Panc1 (cell line): ENCODE data around the gene CNTN3. TPM values are rescaled to one million over a fixed set of nuclear protein-coding genes. Genes with fewer than 3 reads are reported as not detected.

Experiments
- ATAC-seq: fragments of 200-7000 bp; cut with Tn5 transposase; 2 replicates; pipeline ENCODE4 v1.9.1; 2020; ENCODE audit warnings: mild to moderate bottlenecking, moderate library complexity
- BruUV-seq: library from RNA; stranded (reverse); fragments of 400-500 nt; replicated peaks from 2 replicates; lab custom pipeline; 2021; lab: Mats Ljungman, UMichigan
- CTCF ChIA-PET: fragments of 300-600 bp; sonication (Branson Sonifier 250); formaldehyde crosslinking; loops from one replicate; lab custom pipeline; 2022; ENCODE audit warnings: antibody characterized with exemption; lab: Charles Lee
- POLR2A ChIA-PET: fragments of 300-600 bp; sonication (Branson Sonifier 250); formaldehyde crosslinking; loops from one replicate; lab custom pipeline; 2022; ENCODE audit warnings: antibody characterized with exemption; lab: Charles Lee
- DNase-seq: peaks from one replicate; pipeline ENCODE4 v3.0.0-alpha.2; 2010; ENCODE audit warnings: low read depth, low spot score
- H3K27ac ChIP-seq: 2 replicates; pipeline ENCODE4 v1.5.1; 2011; ENCODE audit warnings: mild to moderate bottlenecking, low read length, inconsistent platforms
- H3K27me3 ChIP-seq: fragments of 200-500 bp; sonication (Bioruptor generic); 2 replicates; pipeline ENCODE4 v1.6.0; 2014; ENCODE audit warnings: low read length, inconsistent platforms; ENCODE audit not compliant: control insufficient read depth, insufficient read depth
- H3K36me3 ChIP-seq: fragments of 200-500 bp; sonication (Bioruptor generic); 2 replicates; pipeline ENCODE4 v1.5.1; 2014; ENCODE audit warnings: inconsistent platforms, mild to moderate bottlenecking, low read length, moderate library complexity; ENCODE audit not compliant: control insufficient read depth, insufficient read depth
- H3K4me1 ChIP-seq: 2 replicates; pipeline ENCODE4 v1.5.1; 2011; ENCODE audit warnings: inconsistent platforms, mild to moderate bottlenecking, low read length, moderate library complexity; ENCODE audit not compliant: control insufficient read depth, insufficient read depth
- H3K4me3 ChIP-seq, 2 experiments: 2 replicates each; pipeline ENCODE4 v1.5.1; 2011 to 2012; ENCODE audit warnings: low read depth in 2 of 2, low read length in 2 of 2, mild to moderate bottlenecking in 2 of 2, inconsistent platforms in 1 of 2, moderate library complexity in 1 of 2
- H3K9me3 ChIP-seq: fragments of 200-500 bp; sonication (Bioruptor generic); 2 replicates; pipeline ENCODE4 v1.5.1; 2014; ENCODE audit warnings: low read depth, mild to moderate bottlenecking, inconsistent platforms, low read length, moderate library complexity; ENCODE audit not compliant: control insufficient read depth, insufficient read depth
- CTCF ChIP-seq: fragments of 450-650 bp; IDR thresholded peaks from 2 replicates; pipeline ENCODE4 v1.5.1; 2017; ENCODE audit warnings: mild to moderate bottlenecking
- POLR2AphosphoS5 ChIP-seq: IDR thresholded peaks from 2 replicates; pipeline ENCODE4 v1.6.1; 2012; ENCODE audit warnings: mild to moderate bottlenecking, low read depth, low read length, moderate library complexity
- REST ChIP-seq, 2 experiments: IDR thresholded peaks; 2 replicates each; pipeline ENCODE4 v1.6.1; 2011 to 2012; ENCODE audit warnings: low read depth in 2 of 2, control low read depth in 1 of 2, low read length in 1 of 2, mild to moderate bottlenecking in 1 of 2, moderate library complexity in 1 of 2; ENCODE audit not compliant: insufficient read depth in 1 of 2
- SIN3A ChIP-seq: IDR thresholded peaks from 2 replicates; pipeline ENCODE4 v1.6.1; 2012; ENCODE audit warnings: low read depth, mild to moderate bottlenecking, low read length, moderate library complexity, borderline replicate concordance; ENCODE audit not compliant: insufficient read depth
- TCF7L2 ChIP-seq: IDR thresholded peaks from 2 replicates; pipeline ENCODE4 v1.6.1; 2011; ENCODE audit warnings: mild to moderate bottlenecking, low read depth, low read length, inconsistent platforms
- in situ Hi-C: cut with HindIII; loops from 2 replicates; pipeline ENCODE4 v1.10.0; 2016; ENCODE audit warnings: low sequenced_read_pairs, low pct_unique_long_range_greater_than_20kb
- intact Hi-C: fragments of 100-400 bp; cut with micrococcal nuclease; formaldehyde crosslinking; loops from one replicate; pipeline ENCODE4 v1.10.0; 2022; ENCODE audit not compliant: unreplicated experiment
- total RNA-seq: library from RNA; stranded (reverse); gene quantifications from one replicate; pipeline ENCODE4 v1.2.1, GENCODE V29; 2021; ENCODE audit not compliant: unreplicated experiment

Gene CNTN3
- total RNA-seq, 1 experiment from 2014 or later: not detected

DNA sequence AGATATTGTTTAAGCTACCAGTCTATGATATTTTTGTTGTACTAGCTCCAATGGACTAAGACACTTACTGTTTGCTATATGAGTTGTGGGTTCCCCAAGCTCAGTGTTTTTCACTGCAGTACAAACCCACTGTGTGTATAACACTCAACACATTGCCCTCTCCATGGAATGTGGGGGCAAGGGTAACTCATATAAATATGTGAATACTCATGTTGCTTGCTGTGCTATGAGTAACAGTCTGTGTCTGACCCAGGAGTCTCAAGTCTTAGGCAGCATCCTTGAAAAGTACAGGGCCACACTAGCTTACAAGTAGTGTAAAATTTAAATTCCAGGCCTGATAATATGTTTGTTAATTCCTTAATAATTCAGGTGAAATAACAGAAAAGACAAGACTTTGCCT, 22.5 kb upstream of the CNTN3 start:
- Histone ChIP-seq H3K4me1 (no peaks in the 10 kb centered on the region), H3K9me3 (no peaks in the 10 kb centered on the region), H3K36me3 (no peaks in the 10 kb centered on the region), H3K27ac (no peak overlapping the region), H3K27me3 (no peaks in the 10 kb centered on the region), H3K4me3 (no peak overlapping the region)
- CTCF ChIA-PET: no interaction called here
- no peak for ATAC-seq
- intact Hi-C loops (no loop called here), in situ Hi-C loops (no loop called here)
- BruUV-seq: no TSS peak
- POLR2A ChIA-PET: no interaction called here
- TF ChIP-seq POLR2AphosphoS5: no peak
- no peak for TF ChIP-seq TCF7L2
- TF ChIP-seq CTCF: no peak
- DNase-seq: no peak

- Histone ChIP-seq H3K27ac (no peak overlapping the region), H3K36me3 (no peaks in the 10 kb centered on the region), H3K4me1 (no peaks in the 10 kb centered on the region), H3K9me3 (no peaks in the 10 kb centered on the region), H3K4me3 (no peak overlapping the region), H3K27me3 (no peaks in the 10 kb centered on the region)
- in situ Hi-C loops (no loop called here), intact Hi-C loops (no loop called here)
- ATAC-seq (no peak), DNase-seq (no peak)
- ChIA-PET CTCF (no interaction called here), POLR2A (no interaction called here)
- no TSS peak for BruUV-seq
- no peak for TF ChIP-seq CTCF
Observed at GRCh38 chr3:74633021-74633420, 18.6 kb upstream of the CNTN3 start.

DNA sequence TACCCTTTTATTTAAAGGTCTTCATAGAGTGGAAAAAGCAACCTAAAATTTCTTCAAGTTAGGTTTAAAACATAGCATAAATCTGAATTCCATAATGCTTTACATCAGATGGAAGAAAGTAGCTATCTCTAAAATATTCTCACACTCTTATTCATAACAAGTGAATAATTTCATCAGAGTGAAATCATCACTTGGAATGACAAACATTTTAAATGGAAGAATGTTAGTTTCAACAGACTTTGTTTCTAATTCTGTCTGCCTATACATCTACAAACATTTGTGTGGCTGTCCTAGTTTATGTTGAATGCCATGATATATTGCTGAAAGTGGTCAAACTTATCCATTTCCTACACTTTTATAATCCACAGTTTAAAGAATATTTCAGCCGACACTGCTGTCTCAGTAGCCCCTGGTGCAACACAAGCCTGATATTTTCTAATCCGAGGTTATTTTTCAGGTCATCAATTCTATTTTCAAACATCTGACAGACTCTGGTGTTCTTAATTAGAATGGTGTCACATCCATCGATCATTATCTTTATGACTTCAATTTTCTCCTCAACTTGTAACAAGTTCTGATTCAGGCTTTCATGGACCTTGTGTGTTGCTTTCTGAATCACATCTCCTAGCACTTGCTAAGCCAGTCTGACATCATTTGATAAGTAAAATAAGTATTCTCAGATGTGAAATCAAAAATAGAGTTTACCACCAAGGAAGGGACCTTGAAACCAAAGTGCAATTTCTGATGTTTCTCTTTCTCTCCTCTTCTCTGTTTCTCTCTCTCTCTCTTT, 17.1 kb upstream of the CNTN3 start:
- no peaks in the 10 kb centered on the region for H3K4me1 ChIP-seq
- no TSS peak for BruUV-seq
- no peaks in the 10 kb centered on the region for H3K36me3 ChIP-seq
- no peaks in the 10 kb centered on the region for H3K9me3 ChIP-seq
- DNase-seq (no peak), ATAC-seq (no peak)
- in situ Hi-C loops: no loop called here
- H3K4me3 ChIP-seq: no peak overlapping the region
- intact Hi-C loops: no loop called here
- CTCF ChIA-PET: no interaction called here
- POLR2A ChIA-PET: no interaction called here
- H3K27me3 ChIP-seq: no peaks in the 10 kb centered on the region
- H3K27ac ChIP-seq: no peak overlapping the region
- TF ChIP-seq REST (IDR thresholded peaks at IDR 0.05; ENCODE audit: insufficient read depth in 1 of 2, low read depth in 2 of 2, low read length in 1 of 2) (no peak), CTCF (no peak), SIN3A (no peak), POLR2AphosphoS5 (no peak), TCF7L2 (no peak)
